Activated CD4-positive, alpha-beta T cell treated with anti-CD3 and anti-CD28 coated beads, Interleukin-2, amount 50 U/mL, for 24 hours (primary cell): ENCODE measurements around the gene GOLGA6B.
"Not testable (repeated sequence)": the region's sequence is repeated elsewhere in the genome, so short reads cannot be mapped to it uniquely, and the experiment has no call there.

ENCODE experiments used
- DNase-seq, 2 donors: peaks; one replicate each; pipeline ENCODE4 v3.0.0-alpha.2; 2020; ENCODE audit warnings: low read depth in 1 of 2, low spot score in 1 of 2

GOLGA6B gene, protein sequence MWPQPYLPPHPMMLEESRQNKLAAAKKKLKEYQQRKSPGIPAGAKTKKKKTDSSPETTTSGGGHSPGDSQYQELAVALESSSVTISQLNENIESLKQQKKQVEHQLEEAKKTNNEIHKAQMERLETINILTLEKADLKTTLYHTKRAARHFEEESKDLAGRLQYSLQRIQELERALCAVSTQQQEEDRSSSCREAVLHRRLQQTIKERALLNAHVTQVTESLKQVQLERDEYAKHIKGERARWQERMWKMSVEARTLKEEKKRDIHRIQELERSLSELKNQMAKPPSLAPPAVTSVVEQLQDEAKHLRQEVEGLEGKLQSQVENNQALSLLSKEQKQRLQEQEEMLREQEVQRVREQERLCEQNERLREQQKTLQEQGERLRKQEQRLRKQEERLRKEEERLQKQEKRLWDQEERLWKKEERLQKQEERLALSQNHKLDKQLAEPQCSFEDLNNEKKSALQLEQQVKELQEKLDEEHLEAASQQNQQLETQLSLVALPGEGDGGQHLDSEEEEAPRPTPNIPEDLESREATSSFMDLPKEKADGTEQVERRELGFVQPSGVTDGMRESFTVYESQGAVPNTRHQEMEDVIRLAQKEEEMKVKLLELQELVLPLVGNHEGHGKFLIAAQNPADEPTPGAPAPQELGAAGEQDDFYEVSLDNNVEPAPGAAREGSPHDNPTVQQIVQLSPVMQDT

DNA sequence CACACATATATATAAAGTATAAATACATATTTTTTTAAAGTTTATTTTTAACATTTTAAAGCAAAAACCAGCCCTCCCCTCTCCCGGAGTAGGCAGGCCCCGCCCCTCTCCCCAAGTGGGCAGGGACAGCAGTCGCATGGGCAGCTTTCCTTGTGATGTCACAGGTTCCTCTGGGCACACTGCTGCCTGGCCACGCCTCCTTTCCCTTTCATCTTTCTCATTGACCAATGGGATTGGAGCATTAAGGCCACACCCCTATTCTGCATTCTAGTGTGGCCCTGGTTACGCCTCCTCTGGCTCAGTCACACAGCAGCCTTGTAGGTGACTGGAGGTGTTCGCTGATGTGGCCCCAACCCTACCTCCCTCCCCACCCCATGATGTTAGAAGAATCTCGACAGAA, at the start of gene GOLGA6B:
Gene GOLGA6B, plus strand, starts transcription at position 301 of the 400 bp plus-strand sequence. Its CDS starts 41 bp downstream, at position 342.
- DNase-seq = not testable (repeated sequence)

DNA sequence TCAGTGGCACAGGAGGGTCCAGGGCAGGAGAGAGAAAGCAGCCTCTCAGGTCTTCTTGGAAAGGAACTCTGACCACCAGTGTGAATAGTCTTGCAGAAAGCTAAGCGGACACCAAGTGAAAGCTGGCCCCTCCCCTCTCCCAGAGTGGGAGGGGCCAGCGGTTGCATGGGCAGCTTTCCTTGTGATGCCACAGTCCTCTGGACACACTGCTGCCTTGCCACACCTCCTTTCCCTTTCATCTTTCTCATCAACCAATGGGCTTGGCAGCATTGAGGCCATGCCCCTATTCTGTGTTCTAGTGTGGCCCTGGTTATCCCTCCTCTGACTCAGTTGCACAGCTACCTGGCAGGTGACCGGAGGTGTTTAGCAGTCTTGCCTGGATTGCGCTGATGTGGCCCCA, 49.7 kb upstream of the GOLGA6B start:
- DNase-seq = no peak

- not testable (repeated sequence) for DNase-seq
These were observed 46.4 kb upstream of the GOLGA6B start for GRCh38 chr15:72608084-72608483.

DNA sequence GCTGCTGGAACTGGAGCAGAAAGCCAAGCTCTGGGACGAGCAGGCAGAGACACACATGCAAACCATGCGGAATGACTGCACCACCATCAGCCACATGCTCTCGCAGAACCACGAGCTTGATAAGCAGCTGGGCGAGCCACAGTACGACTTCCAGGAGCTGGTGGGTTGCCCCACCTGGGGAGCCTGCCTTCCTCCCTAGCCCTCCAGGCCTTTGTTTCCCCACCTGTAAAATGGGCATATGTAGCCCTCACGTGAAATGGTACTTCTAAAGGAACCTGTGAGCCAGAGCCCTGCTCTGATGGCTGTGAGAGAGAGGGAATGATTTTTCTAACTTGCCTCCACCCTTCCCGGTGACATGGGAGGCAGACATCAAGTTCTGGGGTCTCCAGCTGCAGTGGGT, 44.6 kb upstream of the GOLGA6B start:
- no peak for DNase-seq

GRCh38 chr15:72612324-72612723, 42.2 kb upstream of the GOLGA6B start:
- DNase-seq = not testable (repeated sequence)

DNA sequence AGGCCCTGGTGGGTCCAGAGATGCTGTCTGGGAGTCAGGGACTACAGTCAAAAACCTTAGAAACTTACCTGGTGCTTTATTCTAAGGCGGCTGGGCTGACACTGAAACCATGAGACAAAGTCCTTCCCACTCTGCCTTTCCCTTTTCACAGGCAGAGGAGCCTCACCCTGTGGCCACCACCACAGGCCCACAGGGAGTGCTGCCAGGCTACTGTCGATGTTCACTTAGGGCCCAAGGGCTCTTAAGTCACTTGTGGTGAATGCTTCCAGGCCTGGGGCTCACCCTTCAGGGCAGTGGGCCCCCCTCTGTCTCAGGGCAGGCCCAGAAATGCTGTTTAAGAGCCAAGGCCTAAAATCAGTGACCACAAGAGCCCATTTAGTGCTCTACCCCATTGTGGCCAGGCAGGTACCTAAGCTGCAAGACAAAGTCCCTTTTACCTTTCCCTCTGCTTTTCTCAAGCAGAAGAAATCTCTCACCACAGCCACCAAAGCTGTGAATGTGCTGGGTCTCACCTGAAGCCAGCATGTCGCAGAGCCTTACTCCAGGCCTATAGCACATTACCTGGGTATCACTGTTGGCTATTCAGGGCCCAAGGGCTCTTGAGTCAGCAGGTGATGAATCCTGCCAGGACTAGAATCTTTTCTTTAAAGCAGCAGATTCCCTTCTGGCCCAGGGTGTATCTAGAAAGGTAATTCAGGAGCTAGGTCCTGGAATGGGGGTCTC, 39.5 kb upstream of the GOLGA6B start:
- no peak for DNase-seq

DNA sequence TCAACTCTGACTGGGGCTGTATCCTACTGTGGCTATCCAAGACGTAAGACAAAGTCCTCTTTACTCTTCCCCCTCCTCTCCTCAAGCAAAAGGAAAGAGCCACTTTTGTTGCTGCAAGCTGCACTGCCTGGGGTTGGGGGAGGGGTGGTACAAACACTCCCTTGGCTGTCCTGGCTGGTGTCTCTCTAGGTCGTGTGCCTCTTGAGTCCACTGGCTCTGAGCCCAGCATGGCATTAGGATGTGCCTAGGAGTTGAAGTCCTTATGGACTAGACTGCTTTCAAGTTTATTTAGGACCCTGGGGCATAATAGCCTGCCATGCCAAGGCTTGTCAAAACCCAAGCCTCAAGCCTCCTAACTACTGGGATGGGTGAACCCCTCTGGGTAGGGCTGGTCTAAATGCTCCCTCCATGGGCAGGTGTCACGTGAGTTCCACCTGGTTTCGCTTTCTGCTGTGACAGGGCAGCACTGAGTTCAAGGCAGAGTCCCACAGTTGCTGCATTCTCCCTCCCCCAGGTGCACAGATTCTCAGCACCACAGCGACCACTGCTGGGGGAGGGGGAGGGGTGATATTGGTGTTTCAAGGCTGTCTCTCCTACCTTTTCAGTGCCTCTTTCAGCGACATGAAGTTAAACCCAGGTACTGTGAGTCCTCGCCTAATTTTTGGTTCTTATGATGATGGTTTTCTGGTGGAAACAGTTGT, 38.8 kb upstream of the GOLGA6B start:
- not testable (repeated sequence) for DNase-seq

DNA sequence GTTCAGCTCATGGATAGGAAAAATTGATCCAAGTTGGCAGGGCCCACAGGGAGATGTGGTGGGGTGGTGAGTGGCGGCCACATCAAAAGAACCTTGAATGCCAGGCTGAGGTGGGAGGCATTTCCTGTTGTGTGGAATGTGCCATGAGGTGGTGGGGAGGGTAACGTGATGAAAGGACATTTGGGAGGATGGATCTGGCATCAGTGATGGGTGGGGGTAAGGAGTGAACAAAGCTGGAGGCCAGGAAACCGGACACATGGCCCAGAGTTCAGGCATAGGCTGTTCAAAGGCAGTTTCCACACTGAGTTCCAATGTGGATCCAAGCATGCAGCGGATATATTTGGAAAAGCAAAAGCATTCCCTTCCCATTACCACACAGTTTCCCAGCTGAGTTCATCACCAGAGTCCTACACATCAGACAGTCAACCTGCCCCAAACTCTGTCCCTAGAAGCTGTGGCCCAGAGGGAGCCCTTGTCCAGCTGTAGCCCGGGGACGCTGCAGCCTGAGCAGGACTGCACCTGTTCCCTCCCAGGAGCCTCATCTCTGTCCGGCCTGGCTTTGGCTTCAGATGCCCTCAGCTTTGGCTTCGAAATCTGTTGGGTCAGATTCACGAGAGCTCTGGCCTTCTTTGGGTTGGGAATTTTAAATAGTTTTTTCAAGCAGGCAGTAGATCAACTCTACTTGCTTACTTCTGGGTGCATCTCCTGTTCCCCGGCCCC, 37.8 kb upstream of the GOLGA6B start:
- no peak for DNase-seq

- not testable (repeated sequence) for DNase-seq
These were observed 30.6 kb upstream of the GOLGA6B start for GRCh38 chr15:72623854-72624253.

GRCh38 chr15:72626153-72626552, 28.3 kb upstream of the GOLGA6B start:
- not testable (repeated sequence) for DNase-seq

- DNase-seq = not testable (repeated sequence)
These were observed 26.0 kb upstream of the GOLGA6B start for GRCh38 chr15:72628249-72629067.

DNA sequence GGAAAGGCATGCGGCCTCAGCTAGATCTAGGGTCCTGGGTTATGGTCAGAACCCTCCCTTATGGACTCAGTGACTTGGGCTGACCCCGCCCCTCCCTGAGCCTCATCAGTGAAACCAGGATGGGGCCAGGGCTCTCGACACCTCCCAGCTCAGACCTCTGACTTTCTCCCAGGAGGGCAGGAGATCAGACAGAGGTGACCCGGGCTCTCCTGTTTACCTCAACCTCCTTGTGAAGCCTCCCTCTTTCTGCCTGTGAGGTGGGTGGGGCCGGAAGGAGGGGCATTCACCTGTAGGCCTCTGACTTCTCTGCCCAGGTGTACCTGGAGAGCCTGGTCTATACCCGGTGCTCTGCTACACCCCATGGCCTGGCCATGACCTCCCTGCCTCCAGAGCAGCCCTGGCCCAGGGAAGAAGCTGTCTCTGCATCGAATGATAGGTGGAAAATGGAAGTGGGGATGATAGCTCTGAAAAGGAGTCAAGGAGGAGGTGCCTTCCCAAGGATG, 25.4 kb upstream of the GOLGA6B start:
- DNase-seq = not testable (repeated sequence)

- DNase-seq = peak; percentile 22 to 59
These were observed 17.8 kb upstream of the GOLGA6B start for GRCh38 chr15:72636519-72637282.

DNA sequence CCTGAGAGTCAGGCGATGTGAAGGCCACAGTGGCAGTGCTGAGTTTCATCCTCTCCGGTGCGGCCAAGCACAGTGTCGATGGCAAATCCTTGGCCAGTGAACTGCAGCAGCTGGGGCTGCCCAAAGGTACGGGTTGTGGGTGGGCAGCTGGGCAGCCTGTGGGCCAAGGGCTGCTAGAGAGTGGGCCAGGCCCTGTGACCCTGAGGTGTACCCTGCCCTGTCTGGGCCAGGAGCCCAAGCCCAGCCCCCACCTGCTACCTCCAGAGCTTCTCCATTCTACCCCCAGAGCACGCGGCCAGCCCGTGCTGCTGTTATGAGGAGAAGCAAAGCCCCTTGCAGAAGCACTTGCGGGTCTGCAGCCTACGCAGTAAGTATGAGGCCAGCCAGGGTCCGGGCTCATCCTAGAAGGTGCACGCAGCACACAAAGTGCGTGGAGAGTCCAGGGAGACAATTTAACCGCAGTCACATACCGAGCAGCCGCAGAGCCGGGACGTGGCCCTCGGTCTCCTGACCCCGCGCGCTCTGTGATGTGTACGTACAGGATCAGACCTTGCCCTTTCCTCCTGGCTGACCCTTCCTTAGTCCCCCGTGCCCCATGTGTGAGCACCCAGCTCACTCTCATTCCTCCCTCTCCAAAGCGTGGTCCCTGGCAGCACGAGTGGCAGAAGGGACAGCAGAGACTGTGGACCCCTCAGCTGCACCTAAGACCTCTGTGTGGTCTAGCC, 14.6 kb upstream of the GOLGA6B start:
- DNase-seq = not testable (repeated sequence)

GRCh38 chr15:72642271-72642670, 12.2 kb upstream of the GOLGA6B start:
- DNase-seq = not testable (repeated sequence)

- DNase-seq = not testable (repeated sequence)
These were observed 5.8 kb upstream of the GOLGA6B start for GRCh38 chr15:72648631-72649253.

GRCh38 chr15:72656014-72656413, 1.5 kb downstream of the GOLGA6B start:
- not testable (repeated sequence) for DNase-seq
